Transverse colon (tissue), 4 donors: Measurements from ENCODE around the gene HACD3.

Experiments
- EP300 ChIP-seq: sonication (generic); formaldehyde crosslinking; IDR thresholded peaks from one replicate; pipeline ENCODE4 v1.6.1; 2017; ENCODE audit warnings: antibody characterized with exemption, low read depth
- POLR2A ChIP-seq: fragments of 450-650 bp; IDR thresholded peaks from one replicate; pipeline ENCODE4 v1.6.1; 2016; ENCODE audit warnings: antibody characterized with exemption, mild to moderate bottlenecking, moderate library complexity
- POLR2AphosphoS5 ChIP-seq, 3 donors: sonication (generic); formaldehyde crosslinking; IDR thresholded peaks; one replicate each; pipeline ENCODE4 v1.6.1; 2016; ENCODE audit warnings: antibody characterized with exemption in 3 of 3
- TF ChIP-seq, protein P1 (sequence below), 5 experiments: fragments of 200-600 bp in 3 of 5; fragments of 450-650 bp in 2 of 5; sonication (generic) in 3 of 5; IDR thresholded peaks; 1 replicate in 2 of 5; 2 replicates in 3 of 5; pipeline ENCODE4 v1.5.1; 2016 to 2017; ENCODE audit warnings: antibody characterized with exemption in 5 of 5, inconsistent platforms in 3 of 5, mild to moderate bottlenecking in 2 of 5, moderate library complexity in 1 of 5

- TF ChIP-seq, protein P1, sequence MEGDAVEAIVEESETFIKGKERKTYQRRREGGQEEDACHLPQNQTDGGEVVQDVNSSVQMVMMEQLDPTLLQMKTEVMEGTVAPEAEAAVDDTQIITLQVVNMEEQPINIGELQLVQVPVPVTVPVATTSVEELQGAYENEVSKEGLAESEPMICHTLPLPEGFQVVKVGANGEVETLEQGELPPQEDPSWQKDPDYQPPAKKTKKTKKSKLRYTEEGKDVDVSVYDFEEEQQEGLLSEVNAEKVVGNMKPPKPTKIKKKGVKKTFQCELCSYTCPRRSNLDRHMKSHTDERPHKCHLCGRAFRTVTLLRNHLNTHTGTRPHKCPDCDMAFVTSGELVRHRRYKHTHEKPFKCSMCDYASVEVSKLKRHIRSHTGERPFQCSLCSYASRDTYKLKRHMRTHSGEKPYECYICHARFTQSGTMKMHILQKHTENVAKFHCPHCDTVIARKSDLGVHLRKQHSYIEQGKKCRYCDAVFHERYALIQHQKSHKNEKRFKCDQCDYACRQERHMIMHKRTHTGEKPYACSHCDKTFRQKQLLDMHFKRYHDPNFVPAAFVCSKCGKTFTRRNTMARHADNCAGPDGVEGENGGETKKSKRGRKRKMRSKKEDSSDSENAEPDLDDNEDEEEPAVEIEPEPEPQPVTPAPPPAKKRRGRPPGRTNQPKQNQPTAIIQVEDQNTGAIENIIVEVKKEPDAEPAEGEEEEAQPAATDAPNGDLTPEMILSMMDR (IDR thresholded peaks at IDR 0.05): no peak
- TF ChIP-seq POLR2A (no peak), EP300 (no peak), POLR2AphosphoS5 (IDR thresholded peaks at IDR 0.05) (no peak)
Observed at GRCh38 chr15:65612949-65613744, 82.9 kb downstream of the HACD3 start.
